Ectodermal cell (in vitro differentiated cells): ENCODE data around the gene KIT.

ENCODE experiments used
- H3K27ac ChIP-seq: 2 replicates; pipeline ENCODE4 v1.7.0; 2013; ENCODE audit warnings: mild to moderate bottlenecking, low read depth, low read length; ENCODE audit not compliant: insufficient read depth, poor library complexity, severe bottlenecking
- H3K27me3 ChIP-seq: 2 replicates; pipeline ENCODE4 v1.7.0; 2013; ENCODE audit warnings: mild to moderate bottlenecking, low read length; ENCODE audit not compliant: insufficient read depth, control insufficient read depth, poor library complexity, severe bottlenecking
- H3K36me3 ChIP-seq: one replicate; pipeline ENCODE4 v1.7.0; 2013; ENCODE audit warnings: low read length; ENCODE audit not compliant: control insufficient read depth, insufficient read depth
- H3K4me1 ChIP-seq: one replicate; pipeline ENCODE4 v1.7.0; 2013; ENCODE audit warnings: low read length; ENCODE audit not compliant: control insufficient read depth, insufficient read depth
- H3K4me3 ChIP-seq: 2 replicates; pipeline ENCODE4 v1.7.0; 2013; ENCODE audit warnings: low read depth, low read length, control low read depth; ENCODE audit not compliant: insufficient read depth
- H3K9me3 ChIP-seq: 2 replicates; pipeline ENCODE4 v1.7.0; 2013; ENCODE audit warnings: mild to moderate bottlenecking, low read length, moderate library complexity; ENCODE audit not compliant: control insufficient read depth
- WGBS, 2 experiments: methylation state at CpG; one replicate each; pipeline ENCODE4 v1.1.7; 2013; ENCODE audit warnings: missing lambda C conversion rate in 2 of 2; 5-methylcytosine and 5-hydroxymethylcytosine counted together

KIT gene

GRCh38 chr4:54659749-54660535, 2.2 kb downstream of the KIT start:
- Histone ChIP-seq H3K27ac (no peak overlapping the region), H3K4me3 (peak overlapping the region; percentile 70), H3K36me3 (no peaks in the 10 kb centered on the region), H3K27me3 (peaks cover 61% of the 10 kb centered on the region), H3K9me3 (no peaks in the 10 kb centered on the region), H3K4me1 (peaks cover 16% of the 10 kb centered on the region)
- 35 to 49% methylated on average over 9 of the region's 9 CpGs for WGBS, 2 experiments

GRCh38 chr4:54660591-54660990, 2.8 kb downstream of the KIT start:
- H3K4me1 ChIP-seq: peaks cover 16% of the 10 kb centered on the region
- no peak overlapping the region for H3K4me3 ChIP-seq
- H3K9me3 ChIP-seq: no peaks in the 10 kb centered on the region
- no peak overlapping the region for H3K27ac ChIP-seq
- 93 to 95% methylated on average over 2 of the region's 2 CpGs for WGBS, 2 experiments
- no peaks in the 10 kb centered on the region for H3K36me3 ChIP-seq
- peaks cover 56% of the 10 kb centered on the region for H3K27me3 ChIP-seq

- Histone ChIP-seq H3K9me3 (no peaks in the 10 kb centered on the region), H3K27me3 (peaks cover 50% of the 10 kb centered on the region), H3K36me3 (no peaks in the 10 kb centered on the region), H3K27ac (no peak overlapping the region), H3K4me3 (no peak overlapping the region), H3K4me1 (peaks cover 16% of the 10 kb centered on the region)
- WGBS, 2 experiments: 95 to 98% methylated on average over 5 of the region's 5 CpGs
Measured at GRCh38 chr4:54661169-54661568, 3.4 kb downstream of the KIT start.

GRCh38 chr4:54661686-54662085, 3.9 kb downstream of the KIT start:
- 88 to 96% methylated on average over 4 of the region's 4 CpGs for WGBS, 2 experiments
- Histone ChIP-seq H3K9me3 (no peaks in the 10 kb centered on the region), H3K36me3 (no peaks in the 10 kb centered on the region), H3K27ac (no peak overlapping the region), H3K27me3 (peaks cover 45% of the 10 kb centered on the region), H3K4me3 (no peak overlapping the region), H3K4me1 (peaks cover 16% of the 10 kb centered on the region)

- 93 to 96% methylated on average over 3 of the region's 3 CpGs for WGBS, 2 experiments
- H3K4me3 ChIP-seq: no peak overlapping the region
Measured at GRCh38 chr4:54662123-54662522, 4.4 kb downstream of the KIT start.

GRCh38 chr4:54662901-54663585, 5.3 kb downstream of the KIT start:
- Histone ChIP-seq H3K9me3 (no peaks in the 10 kb centered on the region), H3K27me3 (peaks cover 31% of the 10 kb centered on the region), H3K27ac (no peak overlapping the region), H3K4me1 (peaks cover 11% of the 10 kb centered on the region), H3K36me3 (no peaks in the 10 kb centered on the region), H3K4me3 (no peak overlapping the region)
- 81 to 85% methylated on average over 6 of the region's 6 CpGs for WGBS, 2 experiments

More at GRCh38 chr4:54662123-54662522, 4.4 kb downstream of the KIT start:
- H3K4me1 ChIP-seq: peaks cover 13% of the 10 kb centered on the region
- no peak overlapping the region for H3K27ac ChIP-seq
- H3K9me3 ChIP-seq: no peaks in the 10 kb centered on the region
- H3K36me3 ChIP-seq: no peaks in the 10 kb centered on the region
- H3K27me3 ChIP-seq: peaks cover 40% of the 10 kb centered on the region

- H3K27me3 ChIP-seq: peaks cover 19% of the 10 kb centered on the region
- H3K9me3 ChIP-seq: no peaks in the 10 kb centered on the region
- H3K4me1 ChIP-seq: peaks cover 17% of the 10 kb centered on the region
- H3K27ac ChIP-seq: no peak overlapping the region
- 94 to 98% methylated on average over 6 of the region's 6 CpGs for WGBS, 2 experiments
- H3K36me3 ChIP-seq: no peaks in the 10 kb centered on the region
- no peak overlapping the region for H3K4me3 ChIP-seq
Measured at GRCh38 chr4:54664400-54664799, 6.6 kb downstream of the KIT start.

GRCh38 chr4:54668014-54668611, 10.4 kb downstream of the KIT start:
- Histone ChIP-seq H3K27me3 (no peaks in the 10 kb centered on the region), H3K36me3 (peaks cover 5% of the 10 kb centered on the region), H3K4me3 (no peak overlapping the region), H3K27ac (no peak overlapping the region), H3K4me1 (peaks cover 8% of the 10 kb centered on the region), H3K9me3 (no peaks in the 10 kb centered on the region)
- WGBS, 2 experiments: 48 to 50% methylated on average over 6 of the region's 6 CpGs

GRCh38 chr4:54669831-54670230, 12.1 kb downstream of the KIT start:
- Histone ChIP-seq H3K27me3 (no peaks in the 10 kb centered on the region), H3K36me3 (peaks cover 5% of the 10 kb centered on the region), H3K4me1 (peaks cover 8% of the 10 kb centered on the region), H3K27ac (no peak overlapping the region), H3K4me3 (no peak overlapping the region), H3K9me3 (no peaks in the 10 kb centered on the region)
- WGBS, 2 experiments: 94 to 100% methylated on average over 1 of the region's 1 CpG
